Suprapubic skin (tissue), 4 donors: ENCODE results near the gene AUTS2. TPM values are rescaled to one million over a fixed set of nuclear protein-coding genes. Genes with fewer than 3 reads are reported as not detected.

ENCODE experiments used
- DNase-seq, 2 donors: peaks; one replicate each; pipeline ENCODE4 v3.0.0-alpha.2; 2019; ENCODE audit warnings: low spot score in 2 of 2
- H3K27ac ChIP-seq: fragments of 200-600 bp; sonication (generic); one replicate; pipeline ENCODE4 v1.5.1; 2019
- H3K27me3 ChIP-seq: fragments of 200-600 bp; sonication (generic); one replicate; pipeline ENCODE4 v1.5.1; 2019
- H3K36me3 ChIP-seq: fragments of 200-600 bp; sonication (generic); one replicate; pipeline ENCODE4 v1.5.1; 2019
- H3K4me1 ChIP-seq: fragments of 200-600 bp; sonication (generic); one replicate; pipeline ENCODE4 v1.5.1; 2019
- H3K4me3 ChIP-seq: fragments of 200-600 bp; sonication (generic); one replicate; pipeline ENCODE4 v1.5.1; 2019; ENCODE audit warnings: mild to moderate bottlenecking
- H3K9me3 ChIP-seq: fragments of 200-600 bp; sonication (generic); one replicate; pipeline ENCODE4 v1.5.1; 2019
- CTCF ChIP-seq, 2 donors: fragments of 200-600 bp in 1 of 2; fragments of 450-650 bp in 1 of 2; sonication (generic) in 1 of 2; IDR thresholded peaks; one replicate each; pipeline ENCODE4 v1.5.1; 2016 to 2019; ENCODE audit warnings: antibody characterized with exemption in 2 of 2, mild to moderate bottlenecking in 1 of 2, moderate library complexity in 1 of 2
- EP300 ChIP-seq: sonication (generic); formaldehyde crosslinking; IDR thresholded peaks from one replicate; pipeline ENCODE4 v1.6.1; 2017; ENCODE audit warnings: antibody characterized with exemption
- POLR2A ChIP-seq, 2 donors: fragments of 450-650 bp; IDR thresholded peaks; one replicate each; pipeline ENCODE4 v1.6.1; 2017; ENCODE audit warnings: antibody characterized with exemption in 2 of 2, mild to moderate bottlenecking in 2 of 2, moderate library complexity in 2 of 2
- POLR2AphosphoS5 ChIP-seq, 3 donors: sonication (generic); formaldehyde crosslinking; IDR thresholded peaks; one replicate each; pipeline ENCODE4 v1.6.1; 2017; ENCODE audit warnings: antibody characterized with exemption in 3 of 3
- WGBS: methylation state at CpG from one replicate; pipeline ENCODE4 v1.1.5; 2018; 5-methylcytosine and 5-hydroxymethylcytosine counted together
- total RNA-seq, 4 donors: library from RNA; depleted of rRNA; stranded (reverse); fragments of >200 nt; gene quantifications; one replicate each; pipeline ENCODE4 v1.1.0, GENCODE V29; 2016

Gene AUTS2
- total RNA-seq, 4 donors from 2014 or later: 31.0 to 102 (median 56.4) TPM

- 72% methylated on average over 4 of the region's 4 CpGs for WGBS
Observed at GRCh38 chr7:70837589-70837988, 1239.3 kb downstream of the AUTS2 start.

GRCh38 chr7:70838292-70838907 lies 1240.1 kb downstream of the AUTS2 start:
- H3K4me3 ChIP-seq: no peak overlapping the region
- H3K4me1 ChIP-seq: no peaks in the 10 kb centered on the region
- no peak overlapping the region for H3K27ac ChIP-seq
- H3K27me3 ChIP-seq: peaks cover 14% of the 10 kb centered on the region
- WGBS: 84% methylated on average over 12 of the region's 15 CpGs
- DNase-seq: no peak
- no peaks in the 10 kb centered on the region for H3K36me3 ChIP-seq
- H3K9me3 ChIP-seq: no peaks in the 10 kb centered on the region
- TF ChIP-seq POLR2A (IDR thresholded peaks at IDR 0.05): no peak
- no peak for TF ChIP-seq CTCF (IDR thresholded peaks at IDR 0.05)
- TF ChIP-seq EP300: no peak
- TF ChIP-seq POLR2AphosphoS5 (IDR thresholded peaks at IDR 0.05): no peak

More at GRCh38 chr7:70837589-70837988, 1239.3 kb downstream of the AUTS2 start:
- no peak for TF ChIP-seq POLR2AphosphoS5 (IDR thresholded peaks at IDR 0.05)
- no peak for TF ChIP-seq CTCF (IDR thresholded peaks at IDR 0.05)
- TF ChIP-seq EP300: no peak
- TF ChIP-seq POLR2A (IDR thresholded peaks at IDR 0.05): no peak
- Histone ChIP-seq H3K36me3 (no peaks in the 10 kb centered on the region), H3K27me3 (peaks cover 14% of the 10 kb centered on the region), H3K9me3 (no peaks in the 10 kb centered on the region), H3K4me1 (no peaks in the 10 kb centered on the region), H3K27ac (no peak overlapping the region), H3K4me3 (no peak overlapping the region)
- no peak for DNase-seq
